Muscle layer of colon (tissue), 2 donors: ENCODE measurements around the gene NDNF.

ENCODE experiments used
- H3K27ac ChIP-seq: one replicate; pipeline ENCODE4 v1.7.0; 2013; ENCODE audit warnings: low read depth, mild to moderate bottlenecking, low read length, moderate library complexity
- H3K27me3 ChIP-seq, 2 donors: one replicate each; pipeline ENCODE4 v1.7.0; 2013; ENCODE audit warnings: low read length in 2 of 2, mild to moderate bottlenecking in 2 of 2; ENCODE audit not compliant: insufficient read depth in 2 of 2, control insufficient read depth in 1 of 2
- H3K36me3 ChIP-seq: one replicate; pipeline ENCODE4 v1.7.0; 2013; ENCODE audit warnings: mild to moderate bottlenecking, low read length; ENCODE audit not compliant: insufficient read depth
- H3K4me1 ChIP-seq: one replicate; pipeline ENCODE4 v1.7.0; 2013; ENCODE audit warnings: mild to moderate bottlenecking, low read length; ENCODE audit not compliant: insufficient read depth
- H3K4me3 ChIP-seq, 2 donors: one replicate each; pipeline ENCODE4 v1.7.0; 2013; ENCODE audit warnings: low read length in 2 of 2, low read depth in 1 of 2, mild to moderate bottlenecking in 1 of 2, moderate library complexity in 1 of 2
- H3K9ac ChIP-seq: one replicate; pipeline ENCODE4 v1.7.0; 2013; ENCODE audit warnings: low read length
- H3K9me3 ChIP-seq: one replicate; pipeline ENCODE4 v1.7.0; 2013; ENCODE audit warnings: mild to moderate bottlenecking, low read length
- donor health status: abdominal sarcoma.
- donor health status: Adenocarcinoma of cecum.

Gene NDNF

DNA sequence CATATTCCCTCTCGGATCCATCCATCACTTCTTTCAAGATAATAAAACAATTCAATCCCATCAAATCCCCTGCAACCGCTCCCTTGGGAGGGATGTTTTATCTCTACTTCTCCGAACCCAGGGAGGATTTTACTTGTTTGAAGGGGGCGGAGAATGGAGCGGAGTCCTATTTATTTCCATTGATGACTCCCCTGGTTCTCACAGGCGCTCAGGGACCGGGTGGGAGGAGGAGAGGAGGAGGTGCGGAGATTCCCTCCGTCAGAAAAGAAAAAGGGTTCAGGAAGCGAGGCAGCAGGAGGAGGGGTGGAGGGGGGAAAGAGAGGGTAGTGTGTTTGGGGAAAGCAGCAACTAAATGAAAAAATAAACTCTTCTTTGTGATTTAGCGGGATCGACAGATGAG is 2.1 kb downstream of the NDNF start:
- H3K27ac ChIP-seq: no peak overlapping the region
- H3K4me1 ChIP-seq: peaks cover 11% of the 10 kb centered on the region
- H3K36me3 ChIP-seq: no peaks in the 10 kb centered on the region
- peak overlapping the region; percentile 79 to 83 for H3K4me3 ChIP-seq
- peaks cover 0 to 5% of the 10 kb centered on the region in 2 donors for H3K27me3 ChIP-seq
- no peak overlapping the region for H3K9ac ChIP-seq
- H3K9me3 ChIP-seq: no peaks in the 10 kb centered on the region

DNA sequence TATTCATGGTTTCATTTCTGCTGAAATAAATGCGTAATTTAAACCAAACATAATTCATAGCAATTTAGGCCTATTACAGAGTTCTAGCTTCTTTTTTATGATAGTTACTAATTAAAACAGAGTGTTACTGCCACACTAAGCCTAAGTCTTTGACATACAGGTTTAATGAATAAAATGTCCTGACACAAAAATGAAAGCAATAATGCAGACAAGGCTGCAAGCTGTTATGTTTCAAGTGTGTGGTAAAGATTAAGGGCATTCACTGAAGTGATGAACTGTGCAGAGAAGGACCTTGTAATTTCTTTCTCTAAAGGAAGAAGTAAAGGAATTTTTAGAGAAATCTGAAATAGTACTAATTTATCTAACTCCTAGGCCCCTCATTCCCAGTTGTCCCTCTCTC is 2.9 kb downstream of the NDNF start:
- H3K9me3 ChIP-seq: no peaks in the 10 kb centered on the region
- H3K4me3 ChIP-seq: no peak overlapping the region
- H3K27ac ChIP-seq: no peak overlapping the region
- H3K4me1 ChIP-seq: peaks cover 11% of the 10 kb centered on the region
- H3K9ac ChIP-seq: no peak overlapping the region
- H3K36me3 ChIP-seq: no peaks in the 10 kb centered on the region
- peaks cover 0 to 5% of the 10 kb centered on the region in 2 donors for H3K27me3 ChIP-seq

- H3K27ac ChIP-seq: no peak overlapping the region
- peaks cover under 1% of the 10 kb centered on the region for H3K4me1 ChIP-seq
- H3K4me3 ChIP-seq: no peak overlapping the region
Measured at GRCh38 chr4:121064482-121064881, 7.9 kb downstream of the NDNF start.

GRCh38 chr4:121062521-121062920 is 9.8 kb downstream of the NDNF start:
- Histone ChIP-seq H3K9me3 (no peaks in the 10 kb centered on the region), H3K4me3 (no peak overlapping the region), H3K36me3 (no peaks in the 10 kb centered on the region), H3K27me3 (no peaks in the 10 kb centered on the region), H3K9ac (no peak overlapping the region), H3K27ac (no peak overlapping the region), H3K4me1 (no peaks in the 10 kb centered on the region)

More at GRCh38 chr4:121064482-121064881, 7.9 kb downstream of the NDNF start:
- no peaks in the 10 kb centered on the region for H3K36me3 ChIP-seq
- no peak overlapping the region for H3K9ac ChIP-seq
- H3K9me3 ChIP-seq: no peaks in the 10 kb centered on the region
- H3K27me3 ChIP-seq: no peaks in the 10 kb centered on the region

GRCh38 chr4:121061861-121062260 is 10.5 kb downstream of the NDNF start:
- H3K4me3 ChIP-seq: no peak overlapping the region
- no peak overlapping the region for H3K27ac ChIP-seq
- no peaks in the 10 kb centered on the region for H3K4me1 ChIP-seq
- no peaks in the 10 kb centered on the region for H3K9me3 ChIP-seq
- no peaks in the 10 kb centered on the region for H3K36me3 ChIP-seq
- H3K27me3 ChIP-seq: no peaks in the 10 kb centered on the region
- no peak overlapping the region for H3K9ac ChIP-seq

GRCh38 chr4:121061215-121061614 is 11.1 kb downstream of the NDNF start:
- no peak overlapping the region for H3K9ac ChIP-seq
- no peak overlapping the region for H3K4me3 ChIP-seq
- no peaks in the 10 kb centered on the region for H3K9me3 ChIP-seq
- H3K27me3 ChIP-seq: no peaks in the 10 kb centered on the region
- no peaks in the 10 kb centered on the region for H3K36me3 ChIP-seq
- H3K27ac ChIP-seq: no peak overlapping the region
- no peaks in the 10 kb centered on the region for H3K4me1 ChIP-seq

- Histone ChIP-seq H3K9me3 (no peaks in the 10 kb centered on the region), H3K36me3 (no peaks in the 10 kb centered on the region), H3K9ac (no peak overlapping the region), H3K27ac (no peak overlapping the region), H3K4me1 (no peaks in the 10 kb centered on the region), H3K4me3 (no peak overlapping the region), H3K27me3 (no peaks in the 10 kb centered on the region)
Measured at GRCh38 chr4:121057466-121057922, 14.8 kb downstream of the NDNF start.

- H3K27me3 ChIP-seq: no peaks in the 10 kb centered on the region
- no peaks in the 10 kb centered on the region for H3K36me3 ChIP-seq
Measured at GRCh38 chr4:121056066-121056465, 16.3 kb downstream of the NDNF start.

GRCh38 chr4:121054373-121054772 is 18.0 kb downstream of the NDNF start:
- Histone ChIP-seq H3K4me1 (peaks cover 7% of the 10 kb centered on the region), H3K27ac (no peak overlapping the region), H3K4me3 (no peak overlapping the region), H3K9ac (no peak overlapping the region), H3K36me3 (no peaks in the 10 kb centered on the region), H3K27me3 (no peaks in the 10 kb centered on the region), H3K9me3 (no peaks in the 10 kb centered on the region)

More at GRCh38 chr4:121056066-121056465, 16.3 kb downstream of the NDNF start:
- Histone ChIP-seq H3K27ac (no peak overlapping the region), H3K4me1 (no peaks in the 10 kb centered on the region), H3K9me3 (no peaks in the 10 kb centered on the region), H3K4me3 (no peak overlapping the region), H3K9ac (no peak overlapping the region)

- no peak overlapping the region for H3K9ac ChIP-seq
- no peak overlapping the region for H3K27ac ChIP-seq
- no peaks in the 10 kb centered on the region for H3K9me3 ChIP-seq
- H3K27me3 ChIP-seq: no peaks in the 10 kb centered on the region
- no peaks in the 10 kb centered on the region for H3K36me3 ChIP-seq
- H3K4me3 ChIP-seq: no peak overlapping the region
- H3K4me1 ChIP-seq: peaks cover 7% of the 10 kb centered on the region
Measured at GRCh38 chr4:121053601-121054143, 18.7 kb downstream of the NDNF start.

- no peaks in the 10 kb centered on the region for H3K36me3 ChIP-seq
- no peak overlapping the region for H3K27ac ChIP-seq
- H3K4me3 ChIP-seq: no peak overlapping the region
- peaks cover 7% of the 10 kb centered on the region for H3K4me1 ChIP-seq
- H3K9me3 ChIP-seq: no peaks in the 10 kb centered on the region
- no peak overlapping the region for H3K9ac ChIP-seq
- H3K27me3 ChIP-seq: no peaks in the 10 kb centered on the region
Measured at GRCh38 chr4:121050300-121050699, 22.0 kb downstream of the NDNF start.

GRCh38 chr4:121049072-121049599 is 23.2 kb downstream of the NDNF start:
- Histone ChIP-seq H3K4me3 (no peak overlapping the region), H3K9me3 (no peaks in the 10 kb centered on the region)

More at GRCh38 chr4:121049072-121049599, 23.2 kb downstream of the NDNF start:
- H3K36me3 ChIP-seq: no peaks in the 10 kb centered on the region
- H3K4me1 ChIP-seq: peaks cover 7% of the 10 kb centered on the region
- no peak overlapping the region for H3K9ac ChIP-seq
- H3K27me3 ChIP-seq: no peaks in the 10 kb centered on the region
- H3K27ac ChIP-seq: no peak overlapping the region
